IPS DF 19.7 (cell line): ENCODE measurements around the gene IL18RAP.

ENCODE experiments used
- DNase-seq: peaks from one replicate; pipeline ENCODE4 v3.0.0-alpha.2; 2013; ENCODE audit warnings: low read depth, low spot score

Gene IL18RAP, protein sequence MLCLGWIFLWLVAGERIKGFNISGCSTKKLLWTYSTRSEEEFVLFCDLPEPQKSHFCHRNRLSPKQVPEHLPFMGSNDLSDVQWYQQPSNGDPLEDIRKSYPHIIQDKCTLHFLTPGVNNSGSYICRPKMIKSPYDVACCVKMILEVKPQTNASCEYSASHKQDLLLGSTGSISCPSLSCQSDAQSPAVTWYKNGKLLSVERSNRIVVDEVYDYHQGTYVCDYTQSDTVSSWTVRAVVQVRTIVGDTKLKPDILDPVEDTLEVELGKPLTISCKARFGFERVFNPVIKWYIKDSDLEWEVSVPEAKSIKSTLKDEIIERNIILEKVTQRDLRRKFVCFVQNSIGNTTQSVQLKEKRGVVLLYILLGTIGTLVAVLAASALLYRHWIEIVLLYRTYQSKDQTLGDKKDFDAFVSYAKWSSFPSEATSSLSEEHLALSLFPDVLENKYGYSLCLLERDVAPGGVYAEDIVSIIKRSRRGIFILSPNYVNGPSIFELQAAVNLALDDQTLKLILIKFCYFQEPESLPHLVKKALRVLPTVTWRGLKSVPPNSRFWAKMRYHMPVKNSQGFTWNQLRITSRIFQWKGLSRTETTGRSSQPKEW

DNA sequence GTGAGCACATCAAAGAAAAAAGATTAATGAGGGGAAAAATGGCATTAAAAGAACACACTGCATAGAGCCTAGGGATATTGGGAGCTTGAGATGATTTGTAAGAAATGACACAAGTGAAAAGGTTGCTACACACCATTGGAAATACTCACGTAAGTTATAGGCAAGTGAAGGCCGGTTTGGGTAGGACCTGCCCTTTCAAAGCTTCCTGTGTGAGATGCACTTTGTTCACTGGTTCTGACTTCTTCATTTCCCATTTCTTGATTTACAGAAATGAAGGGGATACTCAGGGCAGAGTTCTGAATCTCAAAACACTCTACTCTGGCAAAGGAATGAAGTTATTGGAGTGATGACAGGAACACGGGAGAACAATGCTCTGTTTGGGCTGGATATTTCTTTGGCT, at the start of gene IL18RAP:
IL18RAP (plus strand) TSS at position 251 of the 400 bp plus-strand sequence; CDS start at position 369, 118 bp downstream.
- DNase-seq = no peak

DNA sequence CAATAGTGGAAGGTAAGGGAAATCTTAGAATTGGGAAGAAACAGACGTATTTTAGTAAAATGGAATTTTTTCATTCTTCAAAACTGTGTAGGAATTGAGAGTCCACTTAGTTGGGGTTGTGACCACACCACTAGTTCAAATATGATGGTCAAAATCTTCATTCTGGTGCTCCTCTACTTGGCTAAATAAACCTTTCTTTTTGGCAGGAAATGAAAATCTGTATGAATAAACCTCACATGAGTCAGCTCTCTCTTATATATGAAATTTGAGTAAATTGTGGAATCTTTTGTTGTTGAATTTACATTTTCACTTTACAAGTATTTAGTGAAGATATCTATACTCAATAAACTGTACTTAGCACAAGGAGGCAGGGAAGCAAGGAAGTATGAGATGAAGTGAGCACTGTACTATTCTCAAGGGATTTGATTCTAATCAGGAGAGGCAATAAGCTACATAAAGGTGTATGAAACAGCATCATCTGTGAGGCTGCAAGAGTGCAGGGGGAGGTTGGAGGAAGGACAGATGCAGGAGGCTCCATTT, 46.8 kb upstream of the IL18RAP start:
- DNase-seq = no peak

GRCh38 chr2:102383722-102384121, 39.2 kb upstream of the IL18RAP start:
- no peak for DNase-seq

- no peak for DNase-seq
Observed at GRCh38 chr2:102385522-102385921, 37.4 kb upstream of the IL18RAP start.

DNA sequence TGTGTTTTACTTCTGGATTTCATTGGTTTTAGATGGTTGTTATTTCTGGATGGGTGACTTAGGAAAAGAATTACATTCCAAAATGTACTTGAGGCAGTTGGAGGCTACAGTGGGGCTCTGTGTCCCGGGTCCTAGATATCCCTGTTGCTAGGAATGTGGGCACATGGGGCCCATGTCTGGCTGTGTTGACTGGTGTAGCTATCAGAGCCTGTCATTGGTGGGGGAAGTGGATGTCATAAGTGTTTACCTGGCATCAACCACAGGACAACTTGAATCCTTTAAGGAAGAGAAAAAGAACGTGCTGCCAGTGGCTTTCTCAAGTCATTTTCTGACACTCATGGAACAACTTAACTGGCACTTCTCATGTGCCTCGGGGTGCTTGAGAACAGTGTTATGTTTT, 37.0 kb upstream of the IL18RAP start:
- no peak for DNase-seq

GRCh38 chr2:102386867-102387541, 36.0 kb upstream of the IL18RAP start:
- DNase-seq = no peak

- DNase-seq = no peak
Observed at GRCh38 chr2:102387763-102388546, 35.0 kb upstream of the IL18RAP start.

DNA sequence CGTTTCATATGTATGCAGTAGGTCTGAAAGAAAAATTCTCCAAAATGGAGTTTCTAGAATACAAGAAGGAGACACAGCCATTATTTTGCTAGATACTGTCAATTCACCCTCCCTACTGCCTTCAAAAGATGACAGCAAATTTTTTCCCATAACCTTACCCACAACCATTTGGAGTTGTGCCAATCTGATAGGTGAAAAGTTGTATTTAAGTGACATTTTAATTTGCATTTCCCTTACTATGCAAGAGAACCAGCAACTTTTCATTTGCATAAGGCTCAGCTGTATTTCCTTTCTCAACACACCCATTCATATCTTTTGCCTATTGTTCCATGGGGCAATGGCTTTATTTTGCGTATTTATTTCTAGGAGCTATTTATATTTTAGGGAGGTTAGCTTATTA, 31.4 kb upstream of the IL18RAP start:
- no peak for DNase-seq

DNA sequence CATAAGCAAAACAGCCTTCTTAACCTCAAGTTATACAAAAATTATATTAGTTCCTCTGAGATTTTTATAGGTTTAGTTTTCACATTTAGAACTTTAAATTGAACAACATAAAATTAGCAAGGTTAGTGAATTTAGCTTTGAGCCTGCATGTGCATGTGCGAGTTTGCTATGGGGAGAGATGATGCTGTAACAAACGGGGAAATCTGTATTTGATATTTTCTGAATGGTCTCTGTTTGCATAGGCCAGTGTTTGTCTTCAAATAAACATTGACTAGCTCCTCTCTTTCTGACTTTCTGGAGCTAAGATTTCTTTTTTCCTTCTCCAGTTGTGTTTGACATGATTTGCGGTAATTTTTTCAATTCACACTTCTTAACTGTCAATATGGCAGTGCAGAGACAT, 30.9 kb upstream of the IL18RAP start:
- DNase-seq = no peak

DNA sequence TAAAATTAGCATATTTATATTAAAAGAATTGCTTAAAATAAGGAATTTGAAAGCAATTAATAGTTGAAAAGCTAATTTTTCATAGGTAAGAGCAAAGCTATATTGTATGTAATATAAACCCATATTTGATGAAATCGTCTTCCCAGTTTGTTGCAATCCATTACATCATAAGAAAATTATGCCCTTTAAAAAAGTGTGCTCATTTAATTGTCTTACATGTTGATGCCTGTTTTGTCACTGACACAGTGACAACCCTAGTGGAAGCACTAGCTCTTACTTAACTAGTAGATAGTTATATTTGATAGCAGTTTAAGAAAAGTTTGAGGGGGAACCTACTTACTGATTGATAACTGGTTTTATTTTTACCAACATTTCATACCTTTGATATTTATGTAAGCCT, 30.0 kb upstream of the IL18RAP start:
- DNase-seq = no peak

- no peak for DNase-seq
Observed at GRCh38 chr2:102396012-102396411, 26.9 kb upstream of the IL18RAP start.

DNA sequence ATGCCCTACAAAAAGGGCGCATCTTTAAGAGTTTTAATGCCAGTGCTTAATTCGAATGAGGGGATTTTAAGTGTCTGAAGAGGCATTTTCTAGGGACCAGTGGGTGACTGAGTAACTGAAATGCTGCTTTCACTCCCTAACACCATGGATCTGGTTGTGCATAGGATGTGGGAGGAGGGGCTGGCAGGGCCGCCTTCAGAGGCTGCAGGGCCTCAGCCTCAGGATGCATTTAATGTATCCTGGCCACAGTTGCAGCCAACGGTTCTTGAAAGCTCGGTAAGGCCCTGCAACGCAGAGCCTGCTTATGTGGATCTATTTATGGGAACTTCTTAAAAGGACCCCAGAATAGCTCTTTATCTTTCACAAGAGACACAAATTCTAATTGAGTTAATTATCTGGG, 25.8 kb upstream of the IL18RAP start:
- DNase-seq = no peak

DNA sequence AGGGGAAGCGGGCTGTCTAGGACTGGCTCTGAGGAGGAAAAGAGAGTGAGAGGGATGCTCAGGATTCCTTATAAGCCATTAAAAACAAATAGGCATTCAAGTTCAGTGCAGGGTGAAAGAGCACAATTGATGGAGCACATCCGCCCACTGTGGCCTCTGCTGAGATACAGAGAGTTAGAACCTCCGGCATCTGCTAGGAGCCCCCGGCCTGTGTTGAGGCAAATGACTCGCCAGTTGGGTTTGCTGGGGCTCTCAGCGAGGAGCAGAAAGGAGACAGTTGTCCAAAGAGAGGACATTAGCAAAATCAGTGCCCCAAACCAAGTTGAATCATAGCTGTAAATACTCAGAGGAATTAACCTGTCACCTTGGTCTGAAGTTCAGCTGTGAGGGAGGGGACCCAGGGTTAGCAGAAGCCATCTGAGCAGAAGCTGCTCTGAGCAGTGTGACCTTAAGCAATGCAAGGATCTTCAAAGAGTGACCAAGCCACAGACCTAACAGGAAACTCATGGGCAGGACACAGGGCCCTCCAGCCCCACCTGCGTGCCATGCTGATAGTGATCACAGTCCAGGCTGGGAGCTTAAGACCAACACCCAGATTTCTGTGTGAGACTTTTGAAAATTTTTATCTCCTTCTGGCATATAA, 23.3 kb upstream of the IL18RAP start:
- DNase-seq = no peak

- DNase-seq = no peak
Observed at GRCh38 chr2:102401456-102401855, 21.5 kb upstream of the IL18RAP start.

GRCh38 chr2:102401865-102402264, 21.1 kb upstream of the IL18RAP start:
- DNase-seq = no peak

DNA sequence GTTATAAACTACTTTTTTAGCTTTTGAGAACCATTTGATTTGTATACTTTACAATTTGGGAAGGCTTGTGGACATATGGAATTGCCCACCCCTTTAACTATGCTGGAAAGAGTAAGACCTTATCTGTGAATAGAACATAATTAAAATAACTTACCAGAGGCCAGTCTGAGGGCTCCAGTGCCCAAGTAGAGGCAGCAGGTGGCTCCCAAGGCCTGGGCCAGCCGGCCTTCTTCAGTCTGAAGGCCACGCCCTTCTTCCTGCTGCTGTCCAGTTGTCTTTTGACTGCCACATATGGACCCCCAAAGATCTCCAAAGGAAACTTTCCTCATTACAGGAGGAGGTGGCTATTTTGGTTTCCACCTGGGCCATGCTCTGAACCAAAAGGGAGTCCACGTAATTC, 12.0 kb upstream of the IL18RAP start:
- DNase-seq = no peak

DNA sequence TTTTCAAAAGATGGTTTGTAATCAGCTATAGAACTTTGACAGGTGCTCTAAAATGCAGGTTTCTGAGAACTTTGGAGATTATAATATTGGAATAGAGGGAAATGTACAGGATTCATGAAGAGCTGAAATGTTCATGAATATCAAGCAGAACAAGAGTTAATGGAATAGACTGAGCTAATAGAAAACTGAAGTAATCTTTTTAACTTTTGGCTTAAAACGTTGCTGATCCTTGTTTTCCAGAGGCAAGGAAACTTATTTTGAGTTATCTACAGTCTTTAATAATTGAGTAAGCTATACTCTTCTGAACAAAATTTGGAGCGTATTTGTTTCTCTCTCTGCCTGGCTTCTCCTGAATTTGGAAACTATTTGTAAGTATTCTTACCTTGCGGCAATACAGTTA, 10.8 kb upstream of the IL18RAP start:
- no peak for DNase-seq

GRCh38 chr2:102417946-102418345, 5.0 kb upstream of the IL18RAP start:
- DNase-seq = no peak

- DNase-seq = no peak
Observed at GRCh38 chr2:102418421-102418961, 4.5 kb upstream of the IL18RAP start.

DNA sequence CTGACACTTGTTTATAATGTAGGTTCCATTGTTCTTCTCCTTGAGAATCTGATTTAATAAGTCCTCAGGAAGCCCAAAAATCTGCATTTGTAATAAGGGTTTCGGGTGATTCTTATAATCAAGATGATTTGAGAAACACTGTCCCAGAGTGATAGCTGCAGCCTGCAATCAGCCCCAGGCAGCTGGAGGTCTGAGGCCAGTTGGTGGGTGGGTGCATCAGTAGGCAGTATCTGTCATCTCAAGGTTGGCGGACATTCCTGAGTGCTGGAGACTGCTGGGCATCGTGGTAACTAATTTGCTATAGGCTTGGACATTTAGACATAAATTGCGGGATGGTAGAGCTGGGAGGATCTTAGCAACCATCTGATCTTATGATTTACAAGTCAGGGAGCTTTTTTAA, 2.7 kb upstream of the IL18RAP start:
- no peak for DNase-seq
